ENCODE results near the gene TFF1.

TFF1 gene

DNA sequence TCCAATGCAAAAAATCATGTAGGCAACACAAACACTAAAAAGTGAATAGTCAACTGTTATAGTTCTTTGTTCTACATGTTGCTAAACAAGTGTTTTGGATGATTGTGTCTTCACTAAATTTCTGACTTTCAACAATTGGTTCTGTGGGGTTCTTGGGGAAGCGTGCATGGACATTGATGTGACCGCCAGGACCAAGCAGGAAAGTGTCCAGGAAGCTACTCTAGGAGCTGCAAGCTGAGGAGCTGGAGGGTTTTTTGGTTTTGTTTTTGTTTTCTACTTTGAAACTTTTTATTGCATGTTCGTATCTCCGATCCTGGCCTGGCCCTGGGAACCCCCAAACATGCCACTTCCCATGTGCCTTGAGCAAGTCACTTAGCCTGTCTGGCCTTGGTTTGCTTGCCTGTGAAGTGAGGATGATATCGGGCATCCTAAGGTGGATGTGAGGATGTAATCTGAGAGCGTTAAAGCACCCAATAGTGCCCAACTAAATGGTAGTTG, 21.6 kb upstream of the TFF1 start:
- peaks cover 39% of the 10 kb centered on the region; the same call in 1 of the 2 replicates for H3K27me3 ChIP-seq (ENCODE audit: insufficient read depth, low read depth)
- H4K20me1 ChIP-seq (ENCODE audit: insufficient read depth), result no peaks in the 10 kb centered on the region
- H3K27ac ChIP-seq, result no peak overlapping the region
- no peak overlapping the region for H3K4me3 ChIP-seq (IDR thresholded peaks at IDR 0.05; ENCODE audit: insufficient read depth, low read depth, low read length)
- H3K4me1 ChIP-seq (ENCODE audit: low read depth, poor library complexity, severe bottlenecking), result no peaks in the 10 kb centered on the region
- H3K9ac ChIP-seq, result no peak overlapping the region
- no peak overlapping the region for H3K4me2 ChIP-seq
- H3K36me3 ChIP-seq (ENCODE audit: insufficient read depth), result no peaks in the 10 kb centered on the region
- H2AFZ ChIP-seq (ENCODE audit: low read depth), result no peak overlapping the region
- no peaks in the 10 kb centered on the region for H3K79me2 ChIP-seq (ENCODE audit: insufficient read depth, low read depth)
- TF ChIP-seq, protein P1, sequence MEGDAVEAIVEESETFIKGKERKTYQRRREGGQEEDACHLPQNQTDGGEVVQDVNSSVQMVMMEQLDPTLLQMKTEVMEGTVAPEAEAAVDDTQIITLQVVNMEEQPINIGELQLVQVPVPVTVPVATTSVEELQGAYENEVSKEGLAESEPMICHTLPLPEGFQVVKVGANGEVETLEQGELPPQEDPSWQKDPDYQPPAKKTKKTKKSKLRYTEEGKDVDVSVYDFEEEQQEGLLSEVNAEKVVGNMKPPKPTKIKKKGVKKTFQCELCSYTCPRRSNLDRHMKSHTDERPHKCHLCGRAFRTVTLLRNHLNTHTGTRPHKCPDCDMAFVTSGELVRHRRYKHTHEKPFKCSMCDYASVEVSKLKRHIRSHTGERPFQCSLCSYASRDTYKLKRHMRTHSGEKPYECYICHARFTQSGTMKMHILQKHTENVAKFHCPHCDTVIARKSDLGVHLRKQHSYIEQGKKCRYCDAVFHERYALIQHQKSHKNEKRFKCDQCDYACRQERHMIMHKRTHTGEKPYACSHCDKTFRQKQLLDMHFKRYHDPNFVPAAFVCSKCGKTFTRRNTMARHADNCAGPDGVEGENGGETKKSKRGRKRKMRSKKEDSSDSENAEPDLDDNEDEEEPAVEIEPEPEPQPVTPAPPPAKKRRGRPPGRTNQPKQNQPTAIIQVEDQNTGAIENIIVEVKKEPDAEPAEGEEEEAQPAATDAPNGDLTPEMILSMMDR (conservative IDR thresholded peaks at IDR 0.05; ENCODE audit: low read depth, low read length), result no peak

DNA sequence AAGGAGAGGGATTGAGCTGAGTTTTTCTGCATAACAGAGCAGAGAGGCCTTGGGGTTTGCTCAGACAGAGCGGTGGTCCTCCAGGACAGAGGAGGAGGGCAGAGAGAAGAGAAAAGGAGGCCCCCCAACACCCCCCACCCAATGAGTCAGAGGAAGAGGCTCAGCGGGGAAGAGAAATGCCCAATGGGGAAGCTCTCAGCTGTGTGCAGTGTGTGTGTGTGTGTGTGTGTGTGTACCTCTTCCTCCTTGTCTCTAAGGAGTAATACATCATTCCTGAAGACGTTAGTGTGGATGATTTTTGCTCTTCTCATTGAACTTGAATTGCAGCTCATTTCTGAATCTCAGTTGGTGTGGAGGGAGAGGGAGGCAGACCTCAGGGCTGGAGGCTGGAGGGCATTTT, 20.8 kb upstream of the TFF1 start:
- H3K4me1 ChIP-seq (ENCODE audit: low read depth, poor library complexity, severe bottlenecking), result no peaks in the 10 kb centered on the region
- peaks cover 39% of the 10 kb centered on the region; the same call in 1 of the 2 replicates for H3K27me3 ChIP-seq (ENCODE audit: insufficient read depth, low read depth)
- no peak overlapping the region for H3K4me3 ChIP-seq (IDR thresholded peaks at IDR 0.05; ENCODE audit: insufficient read depth, low read depth, low read length)
- H3K4me2 ChIP-seq, result no peak overlapping the region
- TF ChIP-seq, protein P1 (conservative IDR thresholded peaks at IDR 0.05; ENCODE audit: low read depth, low read length), result no peak
- H3K27ac ChIP-seq, result no peak overlapping the region
- H2AFZ ChIP-seq (ENCODE audit: low read depth), result no peak overlapping the region
- no peaks in the 10 kb centered on the region for H3K79me2 ChIP-seq (ENCODE audit: insufficient read depth, low read depth)
- no peaks in the 10 kb centered on the region for H4K20me1 ChIP-seq (ENCODE audit: insufficient read depth)
- H3K36me3 ChIP-seq (ENCODE audit: insufficient read depth), result no peaks in the 10 kb centered on the region
- H3K9ac ChIP-seq, result no peak overlapping the region

DNA sequence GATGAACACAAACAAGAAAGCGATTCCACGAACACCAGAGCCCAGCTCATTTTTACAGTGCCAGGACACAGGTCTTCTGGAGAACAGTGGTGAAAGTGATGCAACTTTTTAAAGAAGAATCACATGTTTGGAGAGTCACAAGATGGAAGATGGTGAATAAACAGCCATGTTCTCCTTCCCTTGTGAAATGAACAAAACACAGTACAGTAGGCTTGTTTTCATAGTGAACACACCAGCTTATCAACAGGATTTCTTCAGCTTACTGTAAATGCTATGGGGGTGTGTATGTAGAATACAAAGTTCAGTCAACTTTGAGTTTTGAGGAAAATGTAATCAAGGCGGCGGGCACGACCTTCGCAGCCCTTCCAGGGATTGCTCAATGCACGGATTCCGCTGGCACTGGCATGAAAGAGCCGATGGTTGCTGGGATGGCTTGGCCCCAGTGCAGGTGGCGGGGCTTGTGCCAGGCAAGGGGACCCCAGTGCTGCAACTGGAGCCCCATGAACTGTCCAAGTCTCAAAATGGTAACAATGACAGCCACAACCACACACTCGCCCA, 19.8 kb upstream of the TFF1 start:
- no peaks in the 10 kb centered on the region for H3K36me3 ChIP-seq (ENCODE audit: insufficient read depth)
- TF ChIP-seq, protein P1 (conservative IDR thresholded peaks at IDR 0.05; ENCODE audit: low read depth, low read length), result no peak
- no peak overlapping the region for H3K4me3 ChIP-seq (IDR thresholded peaks at IDR 0.05; ENCODE audit: insufficient read depth, low read depth, low read length)
- no peak overlapping the region for H3K9ac ChIP-seq
- H3K27ac ChIP-seq, result no peak overlapping the region
- no peak overlapping the region for H3K4me2 ChIP-seq
- H3K79me2 ChIP-seq (ENCODE audit: insufficient read depth, low read depth), result no peaks in the 10 kb centered on the region
- no peaks in the 10 kb centered on the region for H3K4me1 ChIP-seq (ENCODE audit: low read depth, poor library complexity, severe bottlenecking)
- H4K20me1 ChIP-seq (ENCODE audit: insufficient read depth), result no peaks in the 10 kb centered on the region
- no peak overlapping the region for H2AFZ ChIP-seq (ENCODE audit: low read depth)
- peaks cover 31% of the 10 kb centered on the region; the same call in 1 of the 2 replicates for H3K27me3 ChIP-seq (ENCODE audit: insufficient read depth, low read depth)

DNA sequence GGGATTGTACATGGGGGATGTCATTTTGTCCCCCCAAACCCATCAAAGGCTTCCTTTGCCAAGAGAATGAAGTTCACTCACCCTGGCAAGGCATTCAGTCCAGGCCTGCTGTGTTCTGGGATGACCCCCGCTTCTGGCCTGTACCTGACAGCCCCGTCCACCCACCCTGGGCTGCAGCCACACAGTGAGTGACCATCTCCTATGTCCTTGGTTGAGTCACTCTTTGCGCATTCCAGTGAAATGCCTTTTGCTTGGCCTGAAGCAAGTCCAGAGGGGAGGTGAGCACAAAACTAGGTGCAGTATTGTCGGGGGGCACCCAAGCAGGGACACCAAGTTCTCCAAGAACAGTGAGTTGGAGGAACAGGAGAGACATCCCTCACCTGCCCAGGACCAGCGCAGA, 19.3 kb upstream of the TFF1 start:
- H4K20me1 ChIP-seq (ENCODE audit: insufficient read depth), result no peaks in the 10 kb centered on the region
- H2AFZ ChIP-seq (ENCODE audit: low read depth), result no peak overlapping the region
- no peaks in the 10 kb centered on the region for H3K4me1 ChIP-seq (ENCODE audit: low read depth, poor library complexity, severe bottlenecking)
- H3K79me2 ChIP-seq (ENCODE audit: insufficient read depth, low read depth), result no peaks in the 10 kb centered on the region
- no peak overlapping the region for H3K27ac ChIP-seq
- peaks cover 31% of the 10 kb centered on the region; the same call in 1 of the 2 replicates for H3K27me3 ChIP-seq (ENCODE audit: insufficient read depth, low read depth)
- no peak overlapping the region for H3K4me2 ChIP-seq
- TF ChIP-seq, protein P1 (conservative IDR thresholded peaks at IDR 0.05; ENCODE audit: low read depth, low read length), result no peak
- H3K4me3 ChIP-seq (IDR thresholded peaks at IDR 0.05; ENCODE audit: insufficient read depth, low read depth, low read length), result no peak overlapping the region
- no peaks in the 10 kb centered on the region for H3K36me3 ChIP-seq (ENCODE audit: insufficient read depth)
- H3K9ac ChIP-seq, result no peak overlapping the region
